GM12892 (cell line): ENCODE measurements around the gene ZSCAN23.
"Not testable (repeated sequence)": the region's sequence is repeated elsewhere in the genome, so short reads cannot be mapped to it uniquely, and the experiment has no call there.

Source experiments
- POLR2A ChIP-seq: IDR thresholded peaks from 2 replicates; pipeline ENCODE4 v1.6.1; 2011; ENCODE audit warnings: low read depth, low read length, control low read depth
- POLR2AphosphoS5 ChIP-seq: IDR thresholded peaks from 2 replicates; pipeline ENCODE4 v1.6.1; 2011; ENCODE audit warnings: low read depth, low read length, control low read depth

DNA sequence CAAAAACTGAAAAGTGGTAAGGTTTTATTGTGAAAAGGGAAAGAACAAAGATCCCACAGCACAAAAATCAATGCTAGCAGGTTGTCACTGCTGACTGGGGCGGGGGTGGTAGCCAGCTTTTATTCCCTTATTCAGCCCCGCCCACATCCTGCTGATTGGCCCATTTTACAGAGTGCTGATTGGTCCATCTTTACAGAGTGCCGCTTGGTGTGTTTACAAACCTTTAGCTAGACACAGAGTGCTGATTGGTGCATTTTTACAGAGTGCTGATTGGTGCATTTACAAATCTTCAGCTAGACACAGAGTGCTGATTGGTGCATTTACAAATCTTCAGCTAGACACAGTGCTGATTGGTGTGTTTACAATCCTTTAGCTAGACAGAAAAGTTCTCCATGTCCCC is 1.5 kb upstream of the ZSCAN23 start:
- TF ChIP-seq POLR2A, POLR2AphosphoS5: not testable (repeated sequence)
